ENCODE results near the gene EPM2A.

DNA sequence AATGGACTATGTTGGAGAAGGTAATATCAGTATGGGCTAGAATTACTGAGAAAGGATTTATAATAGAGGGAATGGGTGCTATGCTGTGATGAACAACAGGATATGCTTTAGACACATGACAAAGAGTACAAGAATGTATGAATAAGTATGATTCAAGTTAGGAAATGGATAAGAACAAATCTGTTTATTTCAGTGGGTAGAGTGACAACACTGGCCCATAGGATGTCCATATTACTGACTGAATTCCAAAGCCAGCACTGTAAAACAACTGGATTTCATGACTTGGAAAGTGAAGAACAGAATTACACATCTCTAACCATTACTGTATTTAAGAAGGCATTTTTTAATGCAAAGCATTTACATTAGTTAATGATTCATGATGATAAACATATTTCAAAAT, 35.9 kb downstream of the EPM2A start:
- TF ChIP-seq, protein P1, sequence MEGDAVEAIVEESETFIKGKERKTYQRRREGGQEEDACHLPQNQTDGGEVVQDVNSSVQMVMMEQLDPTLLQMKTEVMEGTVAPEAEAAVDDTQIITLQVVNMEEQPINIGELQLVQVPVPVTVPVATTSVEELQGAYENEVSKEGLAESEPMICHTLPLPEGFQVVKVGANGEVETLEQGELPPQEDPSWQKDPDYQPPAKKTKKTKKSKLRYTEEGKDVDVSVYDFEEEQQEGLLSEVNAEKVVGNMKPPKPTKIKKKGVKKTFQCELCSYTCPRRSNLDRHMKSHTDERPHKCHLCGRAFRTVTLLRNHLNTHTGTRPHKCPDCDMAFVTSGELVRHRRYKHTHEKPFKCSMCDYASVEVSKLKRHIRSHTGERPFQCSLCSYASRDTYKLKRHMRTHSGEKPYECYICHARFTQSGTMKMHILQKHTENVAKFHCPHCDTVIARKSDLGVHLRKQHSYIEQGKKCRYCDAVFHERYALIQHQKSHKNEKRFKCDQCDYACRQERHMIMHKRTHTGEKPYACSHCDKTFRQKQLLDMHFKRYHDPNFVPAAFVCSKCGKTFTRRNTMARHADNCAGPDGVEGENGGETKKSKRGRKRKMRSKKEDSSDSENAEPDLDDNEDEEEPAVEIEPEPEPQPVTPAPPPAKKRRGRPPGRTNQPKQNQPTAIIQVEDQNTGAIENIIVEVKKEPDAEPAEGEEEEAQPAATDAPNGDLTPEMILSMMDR (IDR thresholded peaks at IDR 0.05; ENCODE audit: low read depth, low read length, poor library complexity, severe bottlenecking) = no peak
- no peak for TF ChIP-seq EZH2phosphoT487 (IDR thresholded peaks at IDR 0.05; ENCODE audit: borderline replicate concordance, low read length)

Measured in DOHH2 (cell line).